ENCODE results near the gene GART.

GART gene

DNA sequence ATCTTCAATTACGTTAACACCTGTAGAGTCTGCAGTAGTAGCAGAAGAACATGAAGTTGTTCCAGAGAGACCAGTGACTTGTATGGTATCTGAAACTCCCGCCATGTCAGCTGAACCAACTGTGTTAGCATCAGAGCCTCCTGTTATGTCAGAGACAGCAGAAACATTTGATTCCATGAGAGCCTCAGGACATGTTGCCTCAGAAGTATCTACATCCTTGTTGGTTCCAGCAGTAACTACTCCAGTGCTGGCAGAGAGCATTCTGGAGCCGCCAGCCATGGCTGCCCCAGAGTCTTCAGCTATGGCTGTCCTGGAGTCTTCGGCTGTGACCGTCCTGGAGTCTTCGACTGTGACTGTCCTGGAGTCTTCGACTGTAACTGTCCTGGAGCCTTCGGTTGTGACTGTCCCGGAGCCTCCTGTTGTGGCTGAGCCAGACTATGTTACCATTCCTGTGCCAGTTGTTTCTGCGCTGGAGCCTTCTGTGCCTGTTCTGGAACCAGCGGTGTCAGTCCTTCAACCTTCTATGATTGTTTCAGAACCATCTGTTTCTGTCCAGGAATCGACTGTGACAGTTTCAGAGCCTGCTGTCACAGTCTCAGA, 11.2 kb upstream of the GART start:
- no peak overlapping the region for H3K4me3 ChIP-seq
- H3K27ac ChIP-seq, result no peak overlapping the region
- TF ChIP-seq, protein P1, sequence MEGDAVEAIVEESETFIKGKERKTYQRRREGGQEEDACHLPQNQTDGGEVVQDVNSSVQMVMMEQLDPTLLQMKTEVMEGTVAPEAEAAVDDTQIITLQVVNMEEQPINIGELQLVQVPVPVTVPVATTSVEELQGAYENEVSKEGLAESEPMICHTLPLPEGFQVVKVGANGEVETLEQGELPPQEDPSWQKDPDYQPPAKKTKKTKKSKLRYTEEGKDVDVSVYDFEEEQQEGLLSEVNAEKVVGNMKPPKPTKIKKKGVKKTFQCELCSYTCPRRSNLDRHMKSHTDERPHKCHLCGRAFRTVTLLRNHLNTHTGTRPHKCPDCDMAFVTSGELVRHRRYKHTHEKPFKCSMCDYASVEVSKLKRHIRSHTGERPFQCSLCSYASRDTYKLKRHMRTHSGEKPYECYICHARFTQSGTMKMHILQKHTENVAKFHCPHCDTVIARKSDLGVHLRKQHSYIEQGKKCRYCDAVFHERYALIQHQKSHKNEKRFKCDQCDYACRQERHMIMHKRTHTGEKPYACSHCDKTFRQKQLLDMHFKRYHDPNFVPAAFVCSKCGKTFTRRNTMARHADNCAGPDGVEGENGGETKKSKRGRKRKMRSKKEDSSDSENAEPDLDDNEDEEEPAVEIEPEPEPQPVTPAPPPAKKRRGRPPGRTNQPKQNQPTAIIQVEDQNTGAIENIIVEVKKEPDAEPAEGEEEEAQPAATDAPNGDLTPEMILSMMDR (IDR thresholded peaks at IDR 0.05), result no peak
- no peak for DNase-seq (ENCODE audit: low spot score)

DNA sequence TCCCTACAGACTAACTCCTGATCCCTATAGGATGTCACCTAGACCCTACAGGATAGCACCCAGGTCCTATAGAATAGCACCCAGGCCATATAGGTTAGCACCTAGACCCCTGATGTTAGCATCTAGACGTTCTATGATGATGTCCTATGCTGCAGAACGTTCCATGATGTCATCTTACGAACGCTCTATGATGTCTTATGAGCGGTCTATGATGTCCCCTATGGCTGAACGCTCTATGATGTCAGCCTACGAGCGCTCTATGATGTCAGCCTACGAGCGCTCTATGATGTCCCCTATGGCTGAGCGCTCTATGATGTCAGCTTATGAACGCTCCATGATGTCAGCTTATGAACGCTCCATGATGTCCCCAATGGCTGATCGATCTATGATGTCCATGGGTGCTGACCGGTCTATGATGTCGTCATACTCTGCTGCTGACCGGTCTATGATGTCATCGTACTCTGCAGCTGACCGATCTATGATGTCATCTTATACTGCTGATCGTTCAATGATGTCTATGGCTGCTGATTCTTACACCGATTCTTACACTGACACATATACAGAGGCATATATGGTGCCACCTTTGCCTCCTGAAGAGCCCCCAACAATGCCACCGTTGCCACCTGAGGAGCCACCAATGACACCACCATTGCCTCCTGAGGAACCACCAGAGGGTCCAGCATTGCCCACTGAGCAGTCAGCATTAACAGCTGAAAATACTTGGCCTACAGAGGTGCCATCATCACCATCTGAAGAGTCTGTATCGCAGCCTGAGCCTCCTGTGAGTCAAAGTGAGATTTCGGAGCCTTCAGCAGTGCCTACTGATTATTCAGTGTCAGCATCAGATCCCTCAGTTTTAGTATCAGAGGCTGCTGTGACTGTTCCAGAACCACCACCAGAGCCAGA, 10.4 kb upstream of the GART start:
- Histone ChIP-seq H3K4me3 (no peak overlapping the region), H3K27ac (no peak overlapping the region)
- DNase-seq (ENCODE audit: low spot score), result no peak
- TF ChIP-seq, protein P1 (IDR thresholded peaks at IDR 0.05), result no peak

DNA sequence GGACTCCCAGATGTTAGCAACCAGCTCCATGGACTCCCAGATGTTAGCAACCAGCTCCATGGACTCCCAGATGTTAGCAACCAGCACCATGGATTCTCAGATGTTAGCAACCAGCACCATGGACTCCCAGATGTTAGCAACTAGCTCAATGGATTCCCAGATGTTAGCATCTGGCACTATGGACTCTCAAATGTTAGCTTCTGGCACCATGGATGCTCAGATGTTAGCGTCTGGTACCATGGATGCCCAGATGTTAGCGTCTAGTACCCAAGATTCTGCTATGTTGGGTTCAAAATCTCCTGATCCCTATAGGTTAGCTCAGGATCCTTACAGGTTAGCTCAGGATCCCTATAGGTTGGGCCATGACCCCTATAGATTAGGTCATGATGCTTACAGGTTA, 9.7 kb upstream of the GART start:
- DNase-seq (ENCODE audit: low spot score), result no peak
- no peak overlapping the region for H3K4me3 ChIP-seq
- H3K27ac ChIP-seq, result no peak overlapping the region
- TF ChIP-seq, protein P1 (IDR thresholded peaks at IDR 0.05), result no peak

DNA sequence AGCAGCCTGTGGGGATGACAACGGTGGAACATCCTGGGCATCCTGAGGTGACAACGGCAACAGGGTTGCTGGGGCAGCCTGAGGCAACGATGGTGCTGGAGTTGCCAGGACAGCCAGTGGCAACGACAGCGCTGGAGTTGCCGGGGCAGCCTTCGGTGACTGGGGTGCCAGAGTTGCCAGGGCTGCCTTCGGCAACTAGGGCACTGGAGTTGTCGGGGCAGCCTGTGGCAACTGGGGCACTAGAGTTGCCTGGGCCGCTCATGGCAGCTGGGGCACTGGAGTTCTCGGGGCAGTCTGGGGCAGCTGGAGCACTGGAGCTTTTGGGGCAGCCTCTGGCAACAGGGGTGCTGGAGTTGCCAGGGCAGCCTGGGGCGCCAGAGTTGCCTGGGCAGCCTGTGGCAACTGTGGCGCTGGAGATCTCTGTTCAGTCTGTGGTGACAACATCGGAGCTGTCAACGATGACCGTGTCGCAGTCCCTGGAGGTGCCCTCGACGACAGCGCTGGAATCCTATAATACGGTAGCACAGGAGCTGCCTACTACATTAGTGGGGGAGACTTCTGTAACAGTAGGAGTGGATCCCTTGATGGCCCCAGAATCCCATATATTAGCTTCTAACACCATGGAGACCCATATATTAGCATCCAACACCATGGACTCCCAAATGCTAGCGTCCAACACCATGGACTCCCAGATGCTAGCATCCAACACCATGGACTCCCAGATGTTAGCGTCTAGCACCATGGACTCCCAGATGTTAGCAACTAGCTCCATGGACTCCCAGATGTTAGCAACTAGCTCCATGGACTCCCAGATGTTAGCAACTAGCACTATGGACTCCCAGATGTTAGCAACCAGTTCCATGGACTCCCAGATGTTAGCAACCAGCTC, 9.1 kb upstream of the GART start:
- Histone ChIP-seq H3K4me3 (no peak overlapping the region), H3K27ac (no peak overlapping the region)
- no peak for DNase-seq (ENCODE audit: low spot score)
- TF ChIP-seq, protein P1 (IDR thresholded peaks at IDR 0.05), result no peak

DNA sequence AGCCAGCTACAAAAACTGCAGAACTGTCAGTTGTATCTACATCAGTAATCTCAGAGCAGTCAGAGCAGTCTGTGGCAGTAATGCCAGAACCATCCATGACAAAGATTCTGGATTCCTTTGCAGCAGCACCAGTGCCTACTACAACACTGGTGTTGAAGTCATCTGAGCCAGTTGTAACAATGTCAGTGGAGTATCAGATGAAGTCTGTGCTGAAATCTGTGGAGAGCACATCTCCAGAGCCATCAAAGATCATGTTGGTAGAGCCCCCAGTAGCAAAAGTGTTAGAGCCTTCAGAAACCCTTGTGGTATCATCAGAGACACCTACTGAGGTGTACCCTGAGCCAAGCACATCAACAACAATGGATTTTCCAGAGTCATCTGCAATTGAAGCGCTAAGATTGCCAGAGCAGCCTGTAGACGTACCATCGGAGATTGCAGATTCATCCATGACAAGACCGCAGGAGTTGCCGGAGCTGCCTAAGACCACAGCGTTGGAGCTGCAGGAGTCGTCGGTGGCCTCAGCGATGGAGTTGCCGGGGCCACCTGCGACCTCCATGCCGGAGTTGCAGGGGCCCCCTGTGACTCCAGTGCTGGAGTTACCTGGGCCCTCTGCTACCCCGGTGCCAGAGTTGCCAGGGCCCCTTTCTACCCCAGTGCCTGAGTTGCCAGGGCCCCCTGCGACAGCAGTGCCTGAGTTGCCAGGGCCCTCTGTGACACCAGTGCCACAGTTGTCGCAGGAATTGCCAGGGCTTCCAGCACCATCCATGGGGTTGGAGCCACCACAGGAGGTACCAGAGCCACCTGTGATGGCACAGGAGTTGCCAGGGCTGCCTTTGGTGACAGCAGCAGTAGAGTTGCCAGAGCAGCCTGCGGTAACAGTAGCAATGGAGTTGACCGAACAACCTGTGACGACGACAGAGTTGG, 8.2 kb upstream of the GART start:
- no peak overlapping the region for H3K27ac ChIP-seq
- TF ChIP-seq, protein P1 (IDR thresholded peaks at IDR 0.05), result no peak
- H3K4me3 ChIP-seq, result no peak overlapping the region
- DNase-seq (ENCODE audit: low spot score), result no peak

DNA sequence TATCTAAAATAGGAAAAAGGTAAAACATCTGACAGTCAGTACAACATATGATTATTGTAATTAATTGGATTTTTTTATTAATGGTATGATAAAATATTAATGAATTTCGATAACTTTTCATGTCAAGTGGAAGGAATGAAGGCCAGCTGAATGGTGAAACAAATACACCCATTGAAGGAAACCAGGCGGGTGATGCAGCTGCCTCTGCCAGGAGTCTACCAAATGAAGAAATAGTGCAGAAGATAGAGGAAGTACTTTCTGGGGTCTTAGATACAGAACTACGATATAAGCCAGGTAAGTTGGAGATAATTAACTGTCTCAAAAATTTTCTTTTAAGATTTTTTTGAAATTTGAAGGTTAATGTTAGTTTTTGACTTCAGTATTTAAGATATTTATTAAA, 4.2 kb upstream of the GART start:
- TF ChIP-seq, protein P1 (IDR thresholded peaks at IDR 0.05), result no peak
- no peak overlapping the region for H3K27ac ChIP-seq
- H3K4me3 ChIP-seq, result no peak overlapping the region
- DNase-seq (ENCODE audit: low spot score), result no peak
